ENCODE data around the gene MGAT4B. TPM values are rescaled to one million over a fixed set of nuclear protein-coding genes. Genes with fewer than 3 reads are reported as not detected.

Gene MGAT4B
- total RNA-seq, 1 experiment from 2014 or later = 59.5 TPM

- H3K9me3 ChIP-seq (ENCODE audit: low read depth, low read length, poor library complexity, severe bottlenecking) = no peaks in the 10 kb centered on the region
- no peak for TF ChIP-seq CTCF (conservative IDR thresholded peaks at IDR 0.05; ENCODE audit: low read depth, low read length)
- TF ChIP-seq EZH2 (IDR thresholded peaks at IDR 0.05; ENCODE audit: borderline replicate concordance, low read depth, low read length, poor library complexity, severe bottlenecking) = no peak
- H3K4me1 ChIP-seq (ENCODE audit: insufficient read depth, low read length, poor library complexity, severe bottlenecking) = peaks cover 16% of the 10 kb centered on the region
- H3K27me3 ChIP-seq (replicated peaks; ENCODE audit: insufficient read depth, low read depth, low read length, poor library complexity) = no peaks in the 10 kb centered on the region
- POLR2A ChIA-PET (ENCODE audit: low non-redundant PET) = interaction anchor here (0.6 kb wide), 1 partner anchor 12 kb away, joined by 3 read pairs; no protein-coding TSS in a partner anchor
- peak overlapping the region; percentile 93 for H3K27ac ChIP-seq (ENCODE audit: low read depth, low read length, poor library complexity, severe bottlenecking)
- no peak for DNase-seq (ENCODE audit: low spot score)
- BruUV-seq (replicated peaks) = no TSS peak
- intact Hi-C loops (cut with micrococcal nuclease; ENCODE audit: unreplicated experiment) = no loop called here
- H3K4me3 ChIP-seq (ENCODE audit: low read depth, low read length, poor library complexity, severe bottlenecking) = no peak overlapping the region
- H3K36me3 ChIP-seq (ENCODE audit: insufficient read depth, low read length, poor library complexity, severe bottlenecking) = peaks cover 8% of the 10 kb centered on the region
- CTCF ChIA-PET = no interaction called here
These were observed 11.5 kb upstream of the MGAT4B start for GRCh38 chr5:179817890-179818745.

GRCh38 chr5:179817470-179817840 is 10.8 kb upstream of the MGAT4B start:
- intact Hi-C loops (cut with micrococcal nuclease; ENCODE audit: unreplicated experiment) = no loop called here
- Histone ChIP-seq H3K36me3 (ENCODE audit: insufficient read depth, low read length, poor library complexity, severe bottlenecking) (peaks cover 7% of the 10 kb centered on the region), H3K27me3 (replicated peaks; ENCODE audit: insufficient read depth, low read depth, low read length, poor library complexity) (no peaks in the 10 kb centered on the region), H3K9me3 (ENCODE audit: low read depth, low read length, poor library complexity, severe bottlenecking) (no peaks in the 10 kb centered on the region), H3K4me3 (ENCODE audit: low read depth, low read length, poor library complexity, severe bottlenecking) (no peak overlapping the region), H3K4me1 (ENCODE audit: insufficient read depth, low read length, poor library complexity, severe bottlenecking) (peaks cover 16% of the 10 kb centered on the region), H3K27ac (ENCODE audit: low read depth, low read length, poor library complexity, severe bottlenecking) (no peak overlapping the region)
- BruUV-seq (replicated peaks) = no TSS peak
- TF ChIP-seq EZH2 (IDR thresholded peaks at IDR 0.05; ENCODE audit: borderline replicate concordance, low read depth, low read length, poor library complexity, severe bottlenecking) = no peak
- POLR2A ChIA-PET (ENCODE audit: low non-redundant PET) = interaction anchor here (0.6 kb wide), 1 partner anchor 13 kb away, joined by 3 read pairs; no protein-coding TSS in a partner anchor
- CTCF ChIA-PET = no interaction called here
- no peak for DNase-seq (ENCODE audit: low spot score)

- ChIA-PET POLR2A (ENCODE audit: low non-redundant PET) (interaction anchor here (0.6 kb wide), 1 partner anchor 13 kb away, joined by 3 read pairs; no protein-coding TSS in a partner anchor), CTCF (no interaction called here)
- Histone ChIP-seq H3K27me3 (replicated peaks; ENCODE audit: insufficient read depth, low read depth, low read length, poor library complexity) (no peaks in the 10 kb centered on the region), H3K9me3 (ENCODE audit: low read depth, low read length, poor library complexity, severe bottlenecking) (no peaks in the 10 kb centered on the region), H3K36me3 (ENCODE audit: insufficient read depth, low read length, poor library complexity, severe bottlenecking) (peaks cover 7% of the 10 kb centered on the region), H3K4me1 (ENCODE audit: insufficient read depth, low read length, poor library complexity, severe bottlenecking) (peaks cover 12% of the 10 kb centered on the region), H3K4me3 (ENCODE audit: low read depth, low read length, poor library complexity, severe bottlenecking) (no peak overlapping the region), H3K27ac (ENCODE audit: low read depth, low read length, poor library complexity, severe bottlenecking) (no peak overlapping the region)
- no TSS peak for BruUV-seq (replicated peaks)
- intact Hi-C loops (cut with micrococcal nuclease; ENCODE audit: unreplicated experiment) = no loop called here
- no peak for DNase-seq (ENCODE audit: low spot score)
- TF ChIP-seq EZH2 (IDR thresholded peaks at IDR 0.05; ENCODE audit: borderline replicate concordance, low read depth, low read length, poor library complexity, severe bottlenecking) = no peak
- TF ChIP-seq CTCF (conservative IDR thresholded peaks at IDR 0.05; ENCODE audit: low read depth, low read length) = no peak
These were observed 10.3 kb upstream of the MGAT4B start for GRCh38 chr5:179816796-179817469.
